GM21381 (cell line): Measurements from ENCODE around the gene CTSH.
A peak's percentile ranks its signal among the peaks of the same experiment; 100 is the strongest.
"Not testable (repeated sequence)": the region's sequence is repeated elsewhere in the genome, so short reads cannot be mapped to it uniquely, and the experiment has no call there.

Source experiments
- ATAC-seq: cut with Tn5 transposase; IDR thresholded peaks from one replicate; pipeline ENCODE4 v1.9.1; 2021; ENCODE audit warnings: mild to moderate bottlenecking, moderate library complexity; ENCODE audit not compliant: unreplicated experiment

Gene CTSH

GRCh38 chr15:78898540-78898939 is 46.3 kb downstream of the CTSH start:
- no peak for ATAC-seq

GRCh38 chr15:78895471-78895870 is 49.4 kb downstream of the CTSH start:
- no peak for ATAC-seq

GRCh38 chr15:78893538-78893937 is 51.3 kb downstream of the CTSH start:
- ATAC-seq: no peak

GRCh38 chr15:78889000-78889399 is 55.8 kb downstream of the CTSH start:
- ATAC-seq: no peak

- no peak for ATAC-seq
Measured at GRCh38 chr15:78881681-78882080, 63.2 kb downstream of the CTSH start.

- no peak for ATAC-seq
Measured at GRCh38 chr15:78880813-78881212, 64.0 kb downstream of the CTSH start.

GRCh38 chr15:78880242-78880533 is 64.7 kb downstream of the CTSH start:
- ATAC-seq: no peak

GRCh38 chr15:78879517-78880241 is 65.2 kb downstream of the CTSH start:
- ATAC-seq: no peak

GRCh38 chr15:78878356-78878755 is 66.5 kb downstream of the CTSH start:
- no peak for ATAC-seq

- not testable (repeated sequence) for ATAC-seq
Measured at GRCh38 chr15:78876954-78877353, 67.9 kb downstream of the CTSH start.

GRCh38 chr15:78875107-78875914 is 69.5 kb downstream of the CTSH start:
- ATAC-seq: no peak

GRCh38 chr15:78873793-78874765 is 70.8 kb downstream of the CTSH start:
- no peak for ATAC-seq

GRCh38 chr15:78872972-78873792 is 71.7 kb downstream of the CTSH start:
- ATAC-seq: peak; percentile 77

- peak; percentile 80 for ATAC-seq
Measured at GRCh38 chr15:78872155-78872971, 72.5 kb downstream of the CTSH start, which contains the start of gene MORF4L1. Gene MORF4L1, plus strand, starts transcription at chr15:78872890. Its CDS starts 128 bp downstream, at chr15:78873018.

GRCh38 chr15:78871483-78872127 is 73.2 kb downstream of the CTSH start:
- not testable (repeated sequence) for ATAC-seq
